ENCODE data around the gene DAGLA. TPM values are rescaled to one million over a fixed set of nuclear protein-coding genes. Genes with fewer than 3 reads are reported as not detected.
A peak's percentile ranks its signal among the peaks of the same experiment; 100 is the strongest.

The DAGLA gene
- total RNA-seq, 1 experiment from 2014 or later, result 4.8 TPM

GRCh38 chr11:61778357-61778886 is 98.2 kb downstream of the DAGLA start:
- DNase-seq, result peak; percentile 56
- peaks cover 4% of the 10 kb centered on the region; the same call in 1 of the 2 replicates for H3K27me3 ChIP-seq (ENCODE audit: control insufficient read depth, insufficient read depth, low read length)
- H3K4me3 ChIP-seq (ENCODE audit: insufficient read depth, low read depth, low read length), result no peak overlapping the region
- peaks cover 2% of the 10 kb centered on the region; the same call in 1 of the 2 replicates for H3K36me3 ChIP-seq (replicated peaks; ENCODE audit: control insufficient read depth, insufficient read depth, low read length)

DNA sequence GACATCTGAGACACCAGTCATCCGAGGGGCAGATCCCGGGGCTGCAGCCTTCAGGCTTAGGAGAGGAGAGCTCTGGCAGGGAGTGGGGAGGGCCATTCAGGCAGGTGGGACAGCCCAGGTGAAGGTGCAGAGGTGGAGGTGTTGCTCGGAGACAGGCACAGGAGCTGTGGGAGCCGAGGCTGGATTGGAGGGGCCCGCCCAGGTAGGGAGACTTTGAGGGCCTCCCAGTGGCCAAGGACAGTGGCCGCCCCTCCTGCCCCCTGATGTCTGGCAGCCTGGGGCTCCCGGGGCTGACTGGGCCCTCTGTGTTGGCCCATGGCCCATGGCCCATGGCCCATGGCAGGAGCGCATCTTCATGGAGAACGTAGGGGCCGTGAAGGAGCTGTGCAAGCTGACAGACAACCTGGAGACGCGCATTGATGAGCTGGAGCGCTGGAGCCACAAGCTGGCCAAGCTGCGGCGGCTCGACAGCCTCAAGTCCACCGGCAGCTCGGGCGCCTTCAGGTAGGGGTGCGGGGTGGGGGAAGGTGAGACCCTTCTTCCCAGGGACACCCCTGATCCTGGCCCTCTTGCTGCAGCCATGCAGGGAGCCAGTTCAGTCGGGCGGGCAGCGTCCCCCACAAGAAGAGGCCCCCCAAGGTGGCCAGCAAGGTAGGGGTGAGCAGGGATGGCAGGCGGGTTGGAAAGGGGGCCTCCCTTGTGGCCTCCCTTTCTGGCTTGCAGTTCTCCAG is 98.9 kb downstream of the DAGLA start:
- peak; percentile 70 for DNase-seq

GRCh38 chr11:61779666-61780525 is 99.7 kb downstream of the DAGLA start:
- Histone ChIP-seq H3K27me3 (ENCODE audit: control insufficient read depth, insufficient read depth, low read length) (peaks cover 4% of the 10 kb centered on the region; the same call in 1 of the 2 replicates), H3K4me3 (ENCODE audit: insufficient read depth, low read depth, low read length) (no peak overlapping the region), H3K36me3 (replicated peaks; ENCODE audit: control insufficient read depth, insufficient read depth, low read length) (peaks cover 2% of the 10 kb centered on the region; the same call in 1 of the 2 replicates)
- DNase-seq, result peak; percentile 54

More for the DNA sequence above, 98.9 kb downstream of the DAGLA start:
- peaks cover 4% of the 10 kb centered on the region; the same call in 1 of the 2 replicates for H3K27me3 ChIP-seq (ENCODE audit: control insufficient read depth, insufficient read depth, low read length)
- no peak overlapping the region for H3K4me3 ChIP-seq (ENCODE audit: insufficient read depth, low read depth, low read length)
- H3K36me3 ChIP-seq (replicated peaks; ENCODE audit: control insufficient read depth, insufficient read depth, low read length), result peaks cover 2% of the 10 kb centered on the region; the same call in 1 of the 2 replicates

- peaks cover 3% of the 10 kb centered on the region; the same call in 1 of the 2 replicates for H3K36me3 ChIP-seq (replicated peaks; ENCODE audit: control insufficient read depth, insufficient read depth, low read length)
- peaks cover 4% of the 10 kb centered on the region; the same call in 1 of the 2 replicates for H3K27me3 ChIP-seq (ENCODE audit: control insufficient read depth, insufficient read depth, low read length)
- no peak overlapping the region for H3K4me3 ChIP-seq (ENCODE audit: insufficient read depth, low read depth, low read length)
- DNase-seq, result peak; percentile 50
Observed at GRCh38 chr11:61780581-61781162, 100.5 kb downstream of the DAGLA start.

GRCh38 chr11:61781585-61781984 is 101.4 kb downstream of the DAGLA start:
- Histone ChIP-seq H3K27me3 (ENCODE audit: control insufficient read depth, insufficient read depth, low read length) (peaks cover 4% of the 10 kb centered on the region; the same call in 1 of the 2 replicates), H3K36me3 (replicated peaks; ENCODE audit: control insufficient read depth, insufficient read depth, low read length) (peaks cover 5% of the 10 kb centered on the region), H3K4me3 (ENCODE audit: insufficient read depth, low read depth, low read length) (no peak overlapping the region)
- peak; percentile 57 for DNase-seq

DNA sequence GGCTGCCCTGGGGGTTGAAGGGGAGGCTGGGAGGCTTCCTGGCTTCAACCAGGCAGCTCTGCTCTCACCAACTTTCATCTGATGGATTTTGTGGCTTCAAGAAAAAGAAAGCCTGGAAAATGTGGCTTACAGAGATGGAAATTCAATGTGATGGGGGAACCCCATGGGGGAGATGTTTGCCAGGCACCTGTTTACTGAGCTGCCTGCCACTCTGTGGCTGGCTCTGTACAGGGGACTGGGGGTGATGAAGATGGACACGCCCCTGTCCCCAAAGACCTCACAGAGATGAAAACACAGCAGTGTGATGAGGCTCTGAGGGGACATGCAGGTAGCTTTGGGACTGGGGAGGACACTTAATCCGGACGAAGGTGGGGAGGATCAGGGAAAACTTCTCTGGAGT is 102.1 kb downstream of the DAGLA start:
- peak; percentile 56 for DNase-seq
- Histone ChIP-seq H3K36me3 (replicated peaks; ENCODE audit: control insufficient read depth, insufficient read depth, low read length) (peaks cover 11% of the 10 kb centered on the region), H3K4me3 (ENCODE audit: insufficient read depth, low read depth, low read length) (no peak overlapping the region), H3K27me3 (ENCODE audit: control insufficient read depth, insufficient read depth, low read length) (no peaks in the 10 kb centered on the region)

GRCh38 chr11:61782841-61783240 is 102.7 kb downstream of the DAGLA start:
- no peaks in the 10 kb centered on the region for H3K27me3 ChIP-seq (ENCODE audit: control insufficient read depth, insufficient read depth, low read length)
- peaks cover 14% of the 10 kb centered on the region for H3K36me3 ChIP-seq (replicated peaks; ENCODE audit: control insufficient read depth, insufficient read depth, low read length)
- peak; percentile 42 for DNase-seq
- no peak overlapping the region for H3K4me3 ChIP-seq (ENCODE audit: insufficient read depth, low read depth, low read length)

DNA sequence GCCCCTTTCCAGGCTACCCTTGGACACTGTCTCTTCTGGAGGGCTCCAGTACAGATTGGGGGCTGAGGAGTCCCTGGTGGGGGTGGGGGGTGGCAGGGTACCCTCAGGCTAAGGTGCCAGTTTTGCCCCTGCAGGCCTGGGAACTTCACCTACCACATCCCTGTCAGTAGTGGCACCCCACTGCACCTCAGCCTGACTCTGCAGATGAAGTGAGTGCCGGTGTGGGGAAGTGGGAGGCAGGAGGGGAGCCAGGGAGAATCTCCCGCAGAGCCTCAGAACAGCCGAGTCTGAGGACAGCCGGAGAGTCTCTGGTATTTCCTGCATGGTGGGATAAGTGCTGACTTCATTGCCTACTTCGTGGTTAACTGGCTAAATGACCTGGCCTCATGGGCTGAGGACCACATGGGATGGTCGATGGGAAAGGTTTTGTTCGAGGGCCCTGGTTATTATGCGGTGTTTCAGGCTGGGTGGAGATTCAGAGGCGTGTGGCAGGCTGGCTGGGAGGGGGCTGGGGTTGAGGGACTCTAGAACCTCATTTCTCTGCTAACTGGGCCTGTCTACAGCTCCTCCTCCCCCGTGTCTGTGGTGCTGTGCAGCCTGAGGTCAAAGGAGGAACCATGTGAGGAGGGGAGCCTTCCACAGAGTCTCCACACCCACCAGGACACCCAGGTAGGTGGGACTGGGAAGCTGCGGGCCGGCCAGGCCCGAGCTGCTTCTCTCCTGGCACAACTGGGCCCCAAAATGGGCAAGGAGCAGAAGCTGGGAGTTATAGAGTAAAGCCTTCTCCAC is 103.7 kb downstream of the DAGLA start:
- H3K27me3 ChIP-seq (ENCODE audit: control insufficient read depth, insufficient read depth, low read length), result no peaks in the 10 kb centered on the region
- peak; percentile 48 for DNase-seq
- H3K4me3 ChIP-seq (ENCODE audit: insufficient read depth, low read depth, low read length), result no peak overlapping the region
- H3K36me3 ChIP-seq (replicated peaks; ENCODE audit: control insufficient read depth, insufficient read depth, low read length), result peaks cover 22% of the 10 kb centered on the region

GRCh38 chr11:61784506-61784805 is 104.3 kb downstream of the DAGLA start:
- Histone ChIP-seq H3K27me3 (ENCODE audit: control insufficient read depth, insufficient read depth, low read length) (no peaks in the 10 kb centered on the region), H3K36me3 (replicated peaks; ENCODE audit: control insufficient read depth, insufficient read depth, low read length) (peaks cover 27% of the 10 kb centered on the region), H3K4me3 (ENCODE audit: insufficient read depth, low read depth, low read length) (no peak overlapping the region)
- DNase-seq, result peak; percentile 40

DNA sequence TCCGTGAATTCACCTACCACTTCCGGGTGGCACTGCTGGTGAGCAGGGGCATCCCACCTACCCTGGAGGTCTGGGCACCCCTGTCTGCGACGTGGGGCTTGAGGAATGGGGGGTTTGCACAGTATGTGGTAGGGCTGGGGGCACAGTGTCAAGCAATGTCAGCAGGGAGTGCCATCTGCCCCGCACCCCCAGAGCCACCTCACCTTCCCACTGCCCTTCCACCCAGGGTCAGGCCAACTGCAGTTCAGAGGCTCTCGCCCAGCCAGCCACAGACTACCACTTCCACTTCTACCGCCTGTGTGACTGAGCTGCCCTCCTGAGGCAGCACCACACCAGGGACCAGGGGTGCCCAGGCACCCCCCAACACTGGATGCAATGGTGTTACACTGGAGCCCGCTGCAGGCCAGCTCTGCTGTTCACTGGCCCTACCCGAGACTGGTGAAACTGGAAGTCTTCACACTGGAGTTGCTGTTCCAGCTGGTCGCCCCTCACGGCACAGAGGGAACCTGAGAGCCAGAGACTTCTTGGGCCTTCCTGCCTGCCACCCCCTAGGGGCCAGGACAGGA is 105.7 kb downstream of the DAGLA start:
- DNase-seq, result no peak
- peaks cover 35% of the 10 kb centered on the region for H3K36me3 ChIP-seq (replicated peaks; ENCODE audit: control insufficient read depth, insufficient read depth, low read length)
- no peak overlapping the region for H3K4me3 ChIP-seq (ENCODE audit: insufficient read depth, low read depth, low read length)
- no peaks in the 10 kb centered on the region for H3K27me3 ChIP-seq (ENCODE audit: control insufficient read depth, insufficient read depth, low read length)

DNA sequence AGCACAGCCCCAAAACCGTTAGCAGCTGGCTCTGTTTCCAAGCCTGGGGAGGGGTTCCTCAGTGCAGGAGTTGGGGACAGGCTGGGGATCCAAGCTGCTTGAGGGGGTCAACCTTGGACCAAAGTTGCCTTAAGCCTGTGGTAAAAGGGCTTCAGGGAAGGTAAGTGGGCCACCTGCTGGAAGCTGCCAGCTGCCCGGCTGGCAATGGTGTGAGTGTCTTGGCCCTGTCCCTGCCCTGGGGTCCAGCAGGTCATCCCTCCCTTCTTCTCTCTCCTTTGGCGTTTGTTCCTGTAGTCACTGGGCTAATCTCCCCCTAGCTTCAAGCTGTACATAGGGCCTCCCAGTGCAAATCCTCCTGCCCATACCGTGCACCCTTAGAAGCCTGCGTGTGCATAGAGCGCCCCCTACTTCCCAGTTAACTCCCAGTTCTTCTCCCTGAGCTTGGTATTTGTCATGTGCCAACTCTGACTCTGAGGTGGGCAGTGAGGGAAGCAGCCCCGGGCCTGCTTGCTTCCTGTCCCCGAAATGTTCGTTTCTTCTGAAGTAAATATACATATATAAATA is 107.8 kb downstream of the DAGLA start:
- H3K27me3 ChIP-seq (ENCODE audit: control insufficient read depth, insufficient read depth, low read length), result no peaks in the 10 kb centered on the region
- DNase-seq, result peak; percentile 90
- H3K36me3 ChIP-seq (replicated peaks; ENCODE audit: control insufficient read depth, insufficient read depth, low read length), result peaks cover 34% of the 10 kb centered on the region
- no peak overlapping the region for H3K4me3 ChIP-seq (ENCODE audit: insufficient read depth, low read depth, low read length)

DNA sequence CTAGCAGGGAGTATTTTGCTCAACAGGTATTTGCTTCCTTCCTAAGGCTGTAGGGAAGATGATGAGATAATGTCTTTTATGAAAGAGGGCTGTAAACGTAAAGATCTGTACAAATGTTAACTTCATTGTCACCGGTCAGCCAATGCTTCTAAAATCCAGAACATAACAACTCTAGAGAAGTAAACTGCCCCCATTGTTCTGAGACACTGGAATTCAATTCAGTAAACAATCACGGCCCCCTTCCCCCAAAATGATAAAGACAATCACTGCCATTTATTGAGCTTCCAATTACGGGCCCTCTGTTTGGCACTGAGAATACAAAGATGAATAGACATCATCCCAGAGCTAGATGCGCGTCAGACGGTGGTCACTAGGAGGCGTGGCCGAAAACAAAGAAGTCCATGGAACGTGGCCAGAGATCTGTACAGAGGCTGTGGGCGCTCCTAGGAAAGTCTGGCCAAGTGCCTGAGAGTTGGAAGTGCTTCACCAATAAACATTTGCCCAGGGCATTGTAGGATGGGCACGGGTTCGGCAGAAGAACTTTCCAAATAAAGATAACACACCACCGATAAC is 111.6 kb downstream of the DAGLA start:
- peaks cover 40% of the 10 kb centered on the region for H3K36me3 ChIP-seq (replicated peaks; ENCODE audit: control insufficient read depth, insufficient read depth, low read length)
- peak; percentile 77 for DNase-seq

More for the DNA sequence above, 111.6 kb downstream of the DAGLA start:
- H3K4me3 ChIP-seq (ENCODE audit: insufficient read depth, low read depth, low read length), result peak overlapping the region; percentile 87
- no peaks in the 10 kb centered on the region for H3K27me3 ChIP-seq (ENCODE audit: control insufficient read depth, insufficient read depth, low read length)

Data from H7 (cell line).